Muscle of arm (tissue), 12 donors: ENCODE results near the gene LAPTM4A. TPM values are rescaled to one million over a fixed set of nuclear protein-coding genes. Genes with fewer than 3 reads are reported as not detected.
A peak's percentile ranks its signal among the peaks of the same experiment; 100 is the strongest.

Experiments
- DNase-seq: peaks from one replicate; pipeline ENCODE4 v3.0.0-alpha.2; 2013
- polyA plus RNA-seq, 12 donors: library from polyadenylated mRNA; unstranded; fragments of 120-200 nt; gene quantifications; one replicate each; pipeline ENCODE4 v1.2.1, GENCODE V29; 2013; ENCODE audit not compliant: insufficient read length in 12 of 12

LAPTM4A gene
- polyA plus RNA-seq, 12 donors = 297 to 476 (median 385) TPM; not detected in 1

GRCh38 chr2:20027260-20027677 is 24.2 kb downstream of the LAPTM4A start:
- no peak for DNase-seq

GRCh38 chr2:20025065-20025786 is 26.2 kb downstream of the LAPTM4A start:
- DNase-seq = no peak

GRCh38 chr2:20023688-20024087 is 27.7 kb downstream of the LAPTM4A start:
- no peak for DNase-seq

GRCh38 chr2:20021405-20022009 is 29.9 kb downstream of the LAPTM4A start:
- DNase-seq = no peak

GRCh38 chr2:20019747-20020146 is 31.7 kb downstream of the LAPTM4A start:
- DNase-seq = no peak

GRCh38 chr2:20018601-20019152 is 32.8 kb downstream of the LAPTM4A start:
- DNase-seq = no peak

- no peak for DNase-seq
Measured at GRCh38 chr2:20016346-20016745, 35.1 kb downstream of the LAPTM4A start.

GRCh38 chr2:20015482-20016083 is 35.8 kb downstream of the LAPTM4A start:
- peak; percentile 53 for DNase-seq

GRCh38 chr2:20013126-20013849 is 38.1 kb downstream of the LAPTM4A start:
- DNase-seq = no peak

- DNase-seq = no peak
Measured at GRCh38 chr2:20012282-20013125, 38.9 kb downstream of the LAPTM4A start, which contains the start of gene MATN3. TSS of gene MATN3 (minus strand) at chr2:20012668. CDS start at chr2:20012631, 37 bp downstream.

GRCh38 chr2:20012032-20012281 is 39.5 kb downstream of the LAPTM4A start:
- DNase-seq = no peak

GRCh38 chr2:20011276-20012031 is 40.0 kb downstream of the LAPTM4A start:
- no peak for DNase-seq

GRCh38 chr2:20008703-20009102 is 42.7 kb downstream of the LAPTM4A start:
- no peak for DNase-seq

GRCh38 chr2:20005891-20006470 is 45.4 kb downstream of the LAPTM4A start:
- no peak for DNase-seq

GRCh38 chr2:20005067-20005627 is 46.3 kb downstream of the LAPTM4A start:
- DNase-seq = no peak

- DNase-seq = no peak
Measured at GRCh38 chr2:20001361-20001863, 50.0 kb downstream of the LAPTM4A start.

- no peak for DNase-seq
Measured at GRCh38 chr2:19993731-19994130, 57.7 kb downstream of the LAPTM4A start.

- no peak for DNase-seq
Measured at GRCh38 chr2:19991895-19992294, 59.5 kb downstream of the LAPTM4A start.

- no peak for DNase-seq
Measured at GRCh38 chr2:19990416-19990728, 61.1 kb downstream of the LAPTM4A start.
